NCI-H1048 (cell line): ENCODE data around the gene PIK3R5.

Experiments used
- DNase-seq: peaks from one replicate; lab custom pipeline; 2025; lab: John Stamatoyannopoulos, UW

The PIK3R5 gene

GRCh38 chr17:8879410-8879809, 86.1 kb downstream of the PIK3R5 start:
- no peak for DNase-seq

GRCh38 chr17:8877984-8878383, 87.5 kb downstream of the PIK3R5 start:
- no peak for DNase-seq

GRCh38 chr17:8875957-8876356, 89.5 kb downstream of the PIK3R5 start:
- no peak for DNase-seq

GRCh38 chr17:8875436-8875835, 90.1 kb downstream of the PIK3R5 start:
- no peak for DNase-seq

- no peak for DNase-seq
These were observed 91.4 kb downstream of the PIK3R5 start for GRCh38 chr17:8873801-8874715.

GRCh38 chr17:8872705-8873435, 92.6 kb downstream of the PIK3R5 start:
- no peak for DNase-seq

GRCh38 chr17:8872036-8872704, 93.3 kb downstream of the PIK3R5 start:
- no peak for DNase-seq

GRCh38 chr17:8871081-8871581, 94.4 kb downstream of the PIK3R5 start:
- no peak for DNase-seq

- DNase-seq, result no peak
These were observed 95.0 kb downstream of the PIK3R5 start for GRCh38 chr17:8870406-8871040.

GRCh38 chr17:8869114-8869815, 96.2 kb downstream of the PIK3R5 start:
- no peak for DNase-seq

- no peak for DNase-seq
These were observed 97.0 kb downstream of the PIK3R5 start for GRCh38 chr17:8868529-8868951.

- DNase-seq, result no peak
These were observed 97.4 kb downstream of the PIK3R5 start for GRCh38 chr17:8868092-8868491.

- no peak for DNase-seq
These were observed 98.0 kb downstream of the PIK3R5 start, which contains the start of gene PIK3R6 for GRCh38 chr17:8867361-8867981. PIK3R6 (minus strand) TSS chr17:8867674; CDS start chr17:8849794, 17,880 bp downstream.

- DNase-seq, result no peak
These were observed 99.7 kb downstream of the PIK3R5 start for GRCh38 chr17:8865811-8866210.

GRCh38 chr17:8865385-8865784, 100.1 kb downstream of the PIK3R5 start:
- no peak for DNase-seq

- no peak for DNase-seq
These were observed 103.1 kb downstream of the PIK3R5 start for GRCh38 chr17:8862213-8863056.

GRCh38 chr17:8861495-8862181, 103.9 kb downstream of the PIK3R5 start:
- no peak for DNase-seq

- no peak for DNase-seq
These were observed 105.6 kb downstream of the PIK3R5 start for GRCh38 chr17:8859804-8860430.
